Measurements from ENCODE around the gene EXD3.
"Not testable (repeated sequence)": the region's sequence is repeated elsewhere in the genome, so short reads cannot be mapped to it uniquely, and the experiment has no call there.

EXD3 gene

GRCh38 chr9:137391411-137391754 lies 31.6 kb downstream of the EXD3 start:
- DNase-seq, result no peak

GRCh38 chr9:137390553-137391410 lies 32.2 kb downstream of the EXD3 start:
- DNase-seq, result no peak

- DNase-seq, result no peak
Observed at GRCh38 chr9:137389428-137389746, 33.6 kb downstream of the EXD3 start.

- no peak for DNase-seq
Observed at GRCh38 chr9:137388589-137389427, 34.2 kb downstream of the EXD3 start.

GRCh38 chr9:137387891-137388560 lies 34.9 kb downstream of the EXD3 start:
- no peak for DNase-seq

GRCh38 chr9:137387114-137387890 lies 35.7 kb downstream of the EXD3 start:
- DNase-seq, result no peak

GRCh38 chr9:137386507-137387113 lies 36.4 kb downstream of the EXD3 start:
- not testable (repeated sequence) for DNase-seq

- DNase-seq, result no peak
Observed at GRCh38 chr9:137385061-137385655, 37.8 kb downstream of the EXD3 start.

GRCh38 chr9:137383784-137384756 lies 38.9 kb downstream of the EXD3 start:
- no peak for DNase-seq

- DNase-seq, result no peak
Observed at GRCh38 chr9:137383081-137383783, 39.7 kb downstream of the EXD3 start.

- DNase-seq, result no peak
Observed at GRCh38 chr9:137382444-137383080, 40.4 kb downstream of the EXD3 start.

- DNase-seq, result no peak
Observed at GRCh38 chr9:137381501-137382443, 41.2 kb downstream of the EXD3 start.

GRCh38 chr9:137380606-137381005 lies 42.4 kb downstream of the EXD3 start:
- no peak for DNase-seq

GRCh38 chr9:137380171-137380570 lies 42.8 kb downstream of the EXD3 start:
- DNase-seq, result no peak

GRCh38 chr9:137379761-137380161 lies 43.2 kb downstream of the EXD3 start:
- no peak for DNase-seq

- DNase-seq, result not testable (repeated sequence)
Observed at GRCh38 chr9:137378688-137379410, 44.1 kb downstream of the EXD3 start.

GRCh38 chr9:137376386-137376785 lies 46.6 kb downstream of the EXD3 start:
- no peak for DNase-seq

Data from Kasumi-1 (cell line).